Muscle of arm (tissue), 12 donors: ENCODE measurements around the gene ZNF524. TPM values are rescaled to one million over a fixed set of nuclear protein-coding genes. Genes with fewer than 3 reads are reported as not detected.

Source experiments
- DNase-seq: peaks from one replicate; pipeline ENCODE4 v3.0.0-alpha.2; 2013
- polyA plus RNA-seq, 12 donors: library from polyadenylated mRNA; unstranded; fragments of 120-200 nt; gene quantifications; one replicate each; pipeline ENCODE4 v1.2.1, GENCODE V29; 2013; ENCODE audit not compliant: insufficient read length in 12 of 12

Gene ZNF524
- polyA plus RNA-seq, 12 donors: 4.2 to 11.2 (median 6.4) TPM; not detected in 2

DNA sequence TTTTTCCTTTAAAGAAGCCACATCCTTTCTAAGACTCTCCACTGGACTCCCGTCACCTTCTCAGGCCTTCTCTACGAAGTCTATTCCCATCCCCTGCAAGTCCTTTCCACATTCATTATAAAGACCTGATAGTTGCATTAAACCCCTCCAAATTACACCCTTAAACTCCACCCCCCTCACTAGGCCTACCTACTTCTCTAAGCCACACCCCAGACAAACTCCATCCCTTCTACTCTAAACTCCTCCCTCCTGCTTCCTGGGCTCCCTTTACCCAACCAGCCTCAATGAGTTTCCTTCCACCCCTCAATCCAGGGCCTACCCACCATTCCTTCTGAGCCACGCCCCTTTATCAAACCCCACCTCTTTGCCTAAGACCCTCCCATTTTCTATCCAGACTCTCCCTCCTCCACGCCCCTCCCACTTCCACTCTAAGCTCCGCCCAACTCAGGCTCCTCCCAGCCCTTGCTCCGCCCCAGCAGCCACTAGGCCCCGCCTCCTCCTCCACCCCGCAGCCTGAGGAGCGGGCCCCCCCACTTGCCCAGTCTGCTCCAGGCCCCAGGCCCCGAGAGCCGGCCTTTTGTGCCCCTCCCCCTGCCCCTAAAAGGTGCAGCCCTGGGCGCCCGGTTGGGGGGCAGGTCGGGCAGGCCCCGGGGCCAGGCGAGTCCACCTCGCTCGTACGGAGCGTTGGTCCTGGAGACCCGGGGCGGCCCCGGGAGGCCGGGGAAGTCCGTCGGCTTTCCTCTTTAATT, 1.2 kb upstream of the ZNF524 start:
- DNase-seq: peak; percentile 93

DNA sequence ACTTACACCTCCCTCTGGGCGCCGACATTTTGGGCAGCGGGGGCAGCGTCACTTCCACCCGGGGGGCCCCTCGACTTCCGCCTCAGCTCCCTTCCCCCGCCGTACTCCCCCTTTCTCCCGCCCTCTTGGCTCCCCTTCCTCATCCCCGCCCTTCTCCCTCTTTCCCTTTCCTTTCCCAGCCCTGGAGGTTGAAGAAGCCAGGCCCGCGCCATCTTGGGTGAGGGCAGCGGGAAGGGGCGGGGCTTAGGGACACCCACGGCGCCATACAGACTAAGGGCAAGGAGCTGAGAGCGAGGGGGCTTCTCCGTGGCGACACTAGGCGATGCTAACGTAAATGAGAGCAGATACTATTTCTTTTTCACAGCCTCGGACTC, 633 bp upstream of the ZNF524 start, which contains the start of gene FIZ1:
Gene FIZ1 (minus strand): TSS at position 50 of the 374 bp plus-strand sequence. CDS start 1,652 bp downstream, outside the sequence.
- DNase-seq: peak; percentile 100

DNA sequence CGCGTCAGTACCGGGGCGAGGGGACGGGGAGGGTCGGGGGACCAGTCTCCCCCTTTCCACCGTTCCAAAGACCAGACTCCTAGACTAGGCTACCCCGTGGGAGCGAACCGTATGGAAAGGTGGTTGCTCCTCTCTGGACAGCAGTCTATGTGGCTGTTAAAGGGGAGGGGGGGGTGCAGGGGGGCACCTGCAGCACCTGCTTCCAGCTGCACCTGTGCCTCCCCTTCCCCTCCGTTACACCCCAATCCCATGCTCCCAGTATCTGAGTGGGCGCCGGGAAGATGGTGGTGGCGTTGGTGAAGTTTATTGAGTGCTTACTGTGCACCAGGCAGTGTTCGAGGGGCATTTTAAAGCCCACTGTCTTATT, 557 bp downstream of the ZNF524 start:
- no peak for DNase-seq

DNA sequence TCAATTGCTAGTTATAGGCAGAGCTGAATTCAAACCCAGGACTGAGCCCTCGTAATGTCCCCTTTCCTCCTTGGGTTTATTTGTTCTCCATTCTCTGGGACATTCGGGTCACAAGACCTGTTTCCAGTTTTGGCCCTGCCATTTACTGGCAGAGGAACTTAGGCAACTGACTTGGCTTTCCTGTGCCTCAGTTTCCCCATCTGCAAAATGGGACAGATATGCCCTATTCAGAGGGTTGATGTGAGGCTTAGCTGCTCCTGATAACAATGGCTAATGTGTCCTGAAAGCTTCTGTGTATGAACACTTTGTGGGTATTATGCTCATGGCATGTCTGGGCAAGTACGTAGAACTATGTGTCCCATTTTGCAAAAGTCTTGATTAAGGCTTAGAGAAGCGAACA, 996 bp downstream of the ZNF524 start:
- DNase-seq: no peak

DNA sequence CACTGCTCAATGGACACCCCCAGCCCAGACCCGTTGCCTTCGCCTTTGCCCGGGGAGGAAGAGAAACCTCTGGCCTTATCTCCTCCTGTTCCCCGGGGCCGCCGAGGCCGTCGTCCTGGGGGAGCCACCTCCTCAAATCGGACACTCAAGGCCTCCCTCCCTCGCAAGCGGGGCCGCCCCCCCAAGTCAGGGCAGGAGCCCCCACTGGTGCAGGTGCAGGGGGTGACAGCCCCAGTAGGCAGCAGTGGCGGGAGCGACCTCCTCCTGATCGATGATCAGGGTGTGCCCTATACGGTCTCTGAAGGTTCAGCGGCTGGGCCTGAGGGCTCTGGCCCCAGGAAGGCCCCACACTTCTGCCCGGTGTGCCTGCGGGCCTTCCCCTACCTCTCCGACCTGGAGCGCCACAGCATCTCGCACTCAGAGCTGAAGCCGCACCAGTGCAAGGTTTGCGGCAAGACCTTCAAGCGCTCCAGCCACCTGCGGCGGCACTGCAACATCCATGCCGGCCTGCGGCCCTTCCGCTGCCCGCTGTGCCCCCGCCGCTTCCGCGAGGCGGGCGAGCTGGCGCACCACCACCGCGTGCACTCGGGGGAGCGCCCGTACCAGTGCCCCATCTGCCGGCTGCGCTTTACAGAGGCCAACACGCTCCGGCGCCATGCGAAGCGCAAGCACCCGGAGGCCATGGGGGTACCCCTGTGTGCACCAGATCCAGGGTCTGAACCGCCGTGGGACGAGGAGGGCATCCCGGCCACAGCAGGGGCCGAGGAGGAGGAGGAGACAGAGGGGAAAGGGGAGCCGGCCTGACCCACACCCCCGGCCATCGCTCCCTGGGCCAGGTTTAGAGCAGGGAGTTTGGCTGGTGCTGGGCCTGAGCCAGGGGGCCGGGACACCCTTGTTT, 2.3 kb downstream of the ZNF524 start:
- DNase-seq: no peak

DNA sequence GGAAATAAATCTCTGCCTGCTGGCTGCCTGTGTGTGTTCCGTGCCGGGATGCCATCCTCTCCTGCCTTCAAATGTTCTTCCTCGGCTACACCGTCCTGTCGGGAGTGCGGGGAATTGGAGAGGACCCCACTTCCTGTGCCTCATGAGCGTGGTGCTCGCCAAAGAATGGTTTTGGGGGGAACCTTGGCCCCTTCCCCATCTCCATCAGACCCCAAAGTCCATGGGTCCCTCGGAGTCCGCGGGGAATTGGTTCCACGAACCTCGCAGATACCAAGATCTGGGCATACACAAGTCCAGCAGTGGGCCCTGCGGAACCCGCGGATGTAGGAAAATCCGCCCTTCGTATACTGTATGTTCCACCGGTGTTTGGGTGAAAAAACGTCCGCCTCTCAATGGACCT, 3.0 kb downstream of the ZNF524 start:
- no peak for DNase-seq

DNA sequence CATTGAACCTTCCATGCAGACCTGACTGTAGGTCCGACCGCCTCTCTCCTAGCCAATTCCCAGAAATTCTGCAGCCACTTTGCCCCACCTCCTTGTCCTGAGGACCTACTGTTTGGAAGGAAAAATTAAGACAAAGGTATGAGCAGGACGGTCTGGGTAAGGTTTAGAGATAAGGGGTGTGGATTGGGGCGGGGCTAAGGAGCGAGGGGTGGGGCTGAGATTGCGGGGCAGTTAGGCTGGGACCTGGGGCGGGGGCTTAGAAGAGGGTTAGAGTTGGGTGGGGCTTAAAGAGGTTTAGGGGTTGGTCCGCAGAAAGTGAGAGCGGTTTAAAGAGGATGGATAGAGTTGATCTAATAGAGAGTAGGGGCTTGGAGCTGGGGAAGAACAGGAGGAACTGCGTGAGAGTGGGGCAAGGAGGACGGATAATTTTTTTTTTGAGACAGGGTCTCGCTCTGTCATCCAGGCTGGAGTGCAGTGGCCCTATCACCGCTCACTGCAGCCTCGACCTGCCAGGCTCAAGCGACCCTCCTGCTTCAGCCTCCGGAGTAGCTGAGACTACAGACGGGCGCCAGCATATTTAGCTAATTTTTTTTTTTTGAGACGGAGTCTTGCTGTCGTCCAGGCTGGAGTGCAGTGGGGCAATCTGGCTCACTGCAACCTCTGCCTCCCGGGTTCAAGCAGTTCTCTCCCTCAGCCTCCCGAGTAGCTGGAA, 3.6 kb downstream of the ZNF524 start:
- DNase-seq: no peak

DNA sequence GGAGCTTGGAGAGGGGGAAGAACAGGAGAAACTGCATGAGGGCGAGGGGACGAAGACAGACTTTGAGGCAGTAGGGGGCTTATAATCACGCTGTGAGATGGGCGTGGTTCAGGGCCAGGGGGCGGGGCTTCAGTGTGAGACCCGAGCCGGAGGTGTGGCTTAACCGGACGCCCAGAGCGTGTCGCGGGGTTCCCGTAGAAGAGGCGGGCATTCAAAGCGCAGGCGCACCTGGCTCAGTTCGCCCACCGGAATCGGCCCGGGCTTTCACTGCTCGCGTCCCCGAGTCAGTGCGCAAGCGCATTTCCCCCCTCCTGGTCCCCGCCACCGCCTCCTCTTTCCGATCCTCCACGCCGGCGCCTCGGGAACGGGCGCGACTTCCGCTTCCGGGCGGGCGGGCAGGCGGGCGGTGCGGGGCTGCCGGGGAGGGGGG, 5.1 kb downstream of the ZNF524 start:
- peak; percentile 97 for DNase-seq

DNA sequence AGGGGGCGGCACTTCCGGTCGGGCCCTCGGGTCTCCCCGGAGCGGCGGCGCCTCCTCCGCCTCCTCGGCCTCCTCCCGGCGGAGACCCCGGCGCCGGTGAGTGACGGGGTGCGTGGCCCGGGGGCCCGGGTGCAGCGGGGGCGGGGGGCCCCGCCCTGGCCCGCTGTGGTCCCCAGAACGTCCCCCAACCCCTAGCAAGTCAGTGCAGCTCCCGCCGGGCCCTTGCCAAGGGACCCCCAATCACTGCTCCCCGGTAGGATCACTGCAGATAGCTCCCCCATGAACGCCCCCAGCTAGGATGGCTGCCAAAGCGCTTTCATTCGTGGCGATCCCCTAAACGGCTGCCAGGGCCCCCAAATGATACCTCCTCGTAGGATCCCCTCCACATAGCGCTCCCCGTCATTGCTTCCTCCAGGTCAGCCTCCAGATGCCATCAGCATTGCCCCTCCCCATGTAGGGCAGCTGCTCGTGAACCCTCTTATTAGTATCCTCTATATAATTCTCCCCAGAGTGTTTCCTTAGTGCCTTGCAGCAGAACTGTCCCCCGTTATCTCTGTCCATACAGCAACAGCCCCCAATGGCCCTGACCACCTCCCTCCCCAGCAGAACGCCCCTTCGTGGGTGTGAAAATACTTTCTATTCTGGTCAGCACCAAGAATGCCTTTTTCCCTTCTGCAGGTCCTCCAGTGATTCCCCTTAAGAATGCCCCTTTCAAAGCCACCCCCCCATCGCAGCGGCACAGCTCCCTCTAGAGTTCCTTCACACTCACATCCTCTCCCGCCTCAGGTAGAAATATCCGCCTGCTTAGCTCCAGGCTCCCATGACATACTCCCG, 5.8 kb downstream of the ZNF524 start, which contains the start of gene ZNF865:
Gene ZNF865 (plus strand): TSS at position 11 of the 834 bp plus-strand sequence. CDS start 7,972 bp downstream, outside the sequence.
- peak; percentile 79 for DNase-seq

DNA sequence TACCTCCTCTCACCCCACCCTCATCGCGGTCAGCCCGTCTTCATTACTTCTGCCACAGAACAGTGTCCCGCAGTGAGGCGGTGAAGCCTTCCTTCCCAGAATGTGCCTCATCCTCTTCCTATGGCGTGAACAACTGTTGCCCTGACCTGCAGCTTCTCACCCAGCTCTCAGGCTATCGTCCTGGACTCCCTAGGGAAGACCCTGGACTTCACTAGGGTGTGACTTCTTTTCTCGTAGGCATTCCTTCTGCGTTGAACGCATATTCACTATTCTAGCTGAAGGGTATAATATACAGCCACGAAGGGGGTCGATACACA, 6.3 kb downstream of the ZNF524 start:
- no peak for DNase-seq

DNA sequence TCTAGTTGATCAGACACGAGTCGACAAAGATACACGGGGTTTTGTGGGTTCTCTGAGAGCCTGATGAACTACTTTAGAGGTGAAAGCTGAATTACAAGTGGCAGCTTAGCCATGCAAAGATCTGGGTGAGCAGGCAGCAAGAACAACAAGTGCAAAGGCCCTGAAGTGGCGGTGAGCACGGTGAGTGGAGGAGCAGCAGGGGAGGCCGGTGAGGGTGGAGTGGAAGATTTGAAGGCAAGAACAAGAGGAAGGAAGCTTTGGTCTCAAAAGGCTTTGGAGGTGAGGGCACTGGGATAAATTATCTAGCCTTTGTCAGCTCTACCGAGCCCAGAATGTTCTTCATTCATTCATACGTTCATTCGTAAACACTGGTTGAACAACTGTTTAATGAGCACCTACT, 6.7 kb downstream of the ZNF524 start:
- DNase-seq: no peak

DNA sequence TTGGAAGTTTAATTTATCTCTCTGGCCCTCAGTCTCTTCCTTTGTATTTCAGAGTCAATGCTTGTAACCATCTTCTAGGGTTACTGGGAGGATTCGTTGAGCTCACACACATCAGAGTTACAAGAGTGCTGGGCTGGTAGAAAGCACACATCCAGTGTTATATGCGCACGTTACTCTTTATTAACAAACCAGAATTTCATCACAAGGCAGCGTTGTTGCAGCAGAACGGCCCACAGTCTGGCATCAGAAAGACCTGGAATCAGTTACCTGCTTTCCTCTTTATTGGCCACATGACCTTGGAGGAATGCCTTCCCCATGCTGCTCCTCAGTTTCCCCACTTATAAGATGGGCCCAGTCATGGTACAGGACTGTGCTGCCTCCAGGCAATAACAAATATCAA, 9.2 kb downstream of the ZNF524 start:
- no peak for DNase-seq

DNA sequence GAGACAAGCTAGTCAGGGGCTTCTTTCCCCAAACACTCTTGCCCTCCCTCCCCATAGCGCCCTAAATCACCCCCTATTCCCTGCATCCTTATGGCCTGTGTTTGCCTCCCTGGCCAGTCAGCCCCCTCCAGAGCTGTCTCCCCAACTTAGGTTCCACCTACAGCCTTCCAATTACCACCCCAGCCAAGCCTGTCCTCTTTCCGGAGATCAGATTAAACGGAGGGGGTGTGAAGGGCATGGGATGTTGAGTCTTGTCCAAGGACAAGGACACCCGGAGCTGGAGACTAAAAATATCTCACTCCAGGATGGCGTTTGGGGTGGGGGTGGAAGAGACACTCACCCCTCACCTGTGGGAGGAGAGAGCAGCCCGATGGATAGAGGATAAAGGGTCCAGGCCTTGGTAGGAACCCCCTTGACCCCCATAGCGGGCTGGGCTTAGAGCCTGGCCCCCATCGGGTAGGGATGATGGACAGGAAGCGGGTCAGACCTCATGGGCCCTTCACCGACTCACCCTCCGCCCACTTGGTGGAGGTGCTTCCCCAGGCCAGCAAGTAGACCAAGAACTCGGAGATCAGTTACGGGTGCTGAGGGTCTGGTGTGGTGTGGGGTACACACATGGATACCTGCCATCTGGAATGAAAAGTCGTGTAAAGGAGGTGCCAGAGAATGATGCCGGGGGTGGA, 11.4 kb downstream of the ZNF524 start:
- DNase-seq: no peak

DNA sequence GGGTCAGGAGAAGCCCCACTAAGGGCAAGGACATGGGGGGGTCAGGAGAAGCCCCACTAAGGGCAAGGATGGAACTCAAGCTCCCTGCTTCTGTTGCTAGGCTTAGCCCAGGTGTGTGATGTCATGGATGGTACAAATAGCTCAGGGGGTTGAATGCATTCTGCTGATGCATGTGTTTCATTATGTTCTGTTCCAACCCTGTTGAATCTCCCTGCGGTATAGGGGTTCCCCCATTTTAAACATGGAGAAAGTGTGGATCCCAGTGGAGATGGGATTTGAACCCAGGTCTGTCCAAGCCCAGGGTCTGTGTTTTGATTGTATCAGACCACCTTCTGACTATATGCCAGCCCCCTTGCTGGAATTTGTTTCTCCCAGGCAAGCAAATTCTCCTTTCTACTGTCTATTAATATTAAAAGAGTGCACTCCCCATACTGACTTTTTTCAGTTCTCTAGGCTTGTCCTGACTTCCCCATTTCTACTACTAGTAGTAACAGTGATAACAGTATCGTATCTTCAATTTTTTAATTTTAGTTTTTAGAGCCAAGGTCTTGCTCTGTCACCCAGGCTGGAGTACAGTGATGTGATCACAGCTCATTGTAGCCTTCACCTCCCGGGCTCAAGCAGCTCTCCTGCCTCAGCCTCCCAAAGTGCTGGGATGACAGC, 12.0 kb downstream of the ZNF524 start:
- no peak for DNase-seq

DNA sequence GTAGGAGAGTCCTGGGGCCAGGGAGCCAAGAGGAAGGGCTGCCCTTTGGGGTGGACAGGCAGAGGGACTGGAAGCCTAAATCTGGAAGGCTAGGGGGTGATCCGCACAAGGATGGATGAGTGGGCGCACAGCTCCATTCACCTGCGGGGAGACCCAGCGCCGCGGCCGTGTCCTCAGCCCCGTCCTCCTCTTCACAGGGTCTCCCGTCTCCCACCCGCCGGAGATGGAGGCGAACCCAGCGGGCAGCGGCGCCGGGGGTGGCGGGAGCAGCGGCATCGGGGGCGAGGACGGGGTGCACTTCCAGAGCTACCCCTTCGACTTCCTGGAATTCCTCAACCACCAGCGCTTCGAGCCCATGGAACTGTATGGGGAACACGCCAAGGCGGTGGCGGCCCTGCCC, 13.3 kb downstream of the ZNF524 start:
- DNase-seq: no peak

DNA sequence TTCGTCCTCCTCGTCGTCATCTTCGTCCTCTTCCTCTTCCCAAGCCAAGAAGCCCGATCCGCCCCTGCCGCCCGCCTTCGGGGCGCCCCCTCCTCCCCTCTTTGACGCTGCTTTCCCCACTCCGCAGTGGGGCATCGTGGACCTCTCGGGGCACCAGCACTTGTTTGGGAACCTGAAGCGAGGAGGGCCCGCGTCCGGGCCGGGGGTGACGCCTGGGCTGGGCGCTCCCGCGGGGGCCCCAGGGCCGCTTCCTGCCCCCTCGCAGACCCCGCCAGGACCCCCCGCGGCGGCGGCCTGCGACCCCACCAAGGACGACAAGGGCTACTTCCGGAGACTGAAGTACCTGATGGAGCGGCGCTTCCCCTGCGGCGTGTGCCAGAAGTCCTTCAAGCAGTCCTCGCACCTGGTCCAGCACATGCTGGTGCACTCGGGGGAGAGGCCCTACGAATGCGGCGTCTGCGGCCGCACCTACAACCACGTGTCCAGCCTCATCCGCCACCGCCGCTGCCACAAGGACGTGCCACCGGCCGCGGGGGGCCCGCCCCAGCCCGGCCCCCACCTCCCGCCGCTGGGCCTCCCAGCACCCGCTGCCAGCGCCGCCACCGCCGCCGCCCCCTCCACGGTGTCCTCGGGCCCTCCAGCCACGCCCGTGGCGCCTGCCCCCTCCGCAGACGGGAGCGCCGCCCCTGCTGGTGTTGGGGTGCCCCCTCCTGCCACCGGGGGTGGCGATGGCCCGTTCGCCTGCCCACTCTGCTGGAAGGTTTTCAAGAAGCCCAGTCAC, 14.0 kb downstream of the ZNF524 start:
- DNase-seq: no peak

DNA sequence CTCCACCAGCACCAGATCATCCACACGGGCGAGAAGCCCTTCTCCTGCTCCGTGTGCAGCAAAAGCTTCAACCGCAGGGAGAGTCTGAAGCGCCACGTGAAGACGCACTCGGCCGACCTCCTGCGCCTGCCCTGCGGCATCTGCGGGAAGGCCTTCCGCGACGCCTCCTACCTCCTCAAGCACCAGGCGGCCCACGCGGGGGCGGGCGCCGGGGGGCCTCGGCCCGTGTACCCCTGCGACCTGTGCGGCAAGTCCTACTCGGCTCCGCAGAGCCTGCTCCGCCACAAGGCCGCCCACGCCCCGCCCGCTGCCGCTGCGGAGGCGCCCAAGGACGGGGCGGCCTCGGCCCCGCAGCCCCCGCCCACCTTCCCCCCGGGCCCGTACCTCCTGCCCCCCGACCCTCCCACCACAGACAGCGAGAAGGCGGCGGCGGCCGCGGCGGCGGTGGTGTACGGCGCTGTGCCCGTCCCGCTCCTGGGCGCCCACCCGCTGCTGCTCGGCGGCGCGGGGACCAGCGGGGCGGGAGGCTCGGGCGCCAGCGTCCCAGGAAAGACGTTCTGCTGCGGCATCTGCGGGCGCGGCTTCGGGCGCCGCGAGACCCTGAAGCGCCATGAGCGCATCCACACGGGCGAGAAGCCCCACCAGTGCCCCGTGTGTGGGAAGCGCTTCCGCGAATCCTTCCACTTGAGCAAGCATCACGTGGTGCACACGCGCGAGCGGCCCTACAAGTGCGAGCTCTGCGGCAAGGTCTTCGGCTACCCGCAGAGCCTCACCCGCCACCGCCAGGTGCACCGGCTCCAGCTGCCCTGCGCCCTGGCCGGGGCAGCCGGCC, 14.8 kb downstream of the ZNF524 start:
- DNase-seq: no peak
